PC-3 (cell line): ENCODE measurements around the gene PRKCE. TPM values are rescaled to one million over a fixed set of nuclear protein-coding genes. Genes with fewer than 3 reads are reported as not detected.

Source experiments
- ATAC-seq: fragments of 200-7000 bp; cut with Tn5 transposase; 2 replicates; pipeline ENCODE4 v1.9.1; 2020; ENCODE audit warnings: mild to moderate bottlenecking, moderate library complexity
- BruUV-seq: library from RNA; stranded (reverse); fragments of 400-500 nt; replicated peaks from 2 replicates; lab custom pipeline; 2021; lab: Mats Ljungman, UMichigan
- CTCF ChIA-PET: fragments of 300-600 bp; sonication (Branson Sonifier 250); formaldehyde crosslinking; loops from one replicate; lab custom pipeline; 2022; ENCODE audit warnings: antibody characterized with exemption; lab: Charles Lee
- POLR2A ChIA-PET: fragments of 300-600 bp; sonication (Branson Sonifier 250); formaldehyde crosslinking; loops from one replicate; lab custom pipeline; 2022; ENCODE audit warnings: antibody characterized with exemption; ENCODE audit not compliant: unreplicated experiment; lab: Charles Lee
- DNase-seq: peaks from one replicate; pipeline ENCODE4 v3.0.0-alpha.2; 2015
- H2AFZ ChIP-seq: fragments of 300-600 bp; sonication (generic); 2 replicates; pipeline ENCODE4 v1.6.0; 2016; ENCODE audit warnings: antibody characterized with exemption, low read length
- H3F3A ChIP-seq: fragments of 300-600 bp; sonication (generic); one replicate; pipeline ENCODE4 v1.6.0; 2017; ENCODE audit warnings: antibody characterized with exemption, low read length, control low read depth, mild to moderate bottlenecking; ENCODE audit not compliant: unreplicated experiment
- H3K27ac ChIP-seq: fragments of 300-600 bp; sonication (generic); 2 replicates; pipeline ENCODE4 v1.5.1; 2016; ENCODE audit warnings: mild to moderate bottlenecking, low read length
- H3K27me3 ChIP-seq: fragments of 300-600 bp; sonication (generic); 2 replicates; pipeline ENCODE4 v1.6.1; 2016; ENCODE audit warnings: low read length, mixed read lengths
- H3K36me3 ChIP-seq: fragments of 300-600 bp; sonication (generic); 2 replicates; pipeline ENCODE4 v1.6.1; 2016; ENCODE audit warnings: low read depth, mixed run types, low read length, mixed read lengths
- H3K4me1 ChIP-seq: fragments of 300-600 bp; sonication (generic); 2 replicates; pipeline ENCODE4 v1.5.1; 2016; ENCODE audit warnings: low read length; ENCODE audit not compliant: insufficient read depth
- H3K4me2 ChIP-seq: fragments of 300-600 bp; sonication (generic); 2 replicates; pipeline ENCODE4 v1.6.0; 2016; ENCODE audit warnings: low read length
- H3K4me3 ChIP-seq: fragments of 300-600 bp; sonication (generic); 2 replicates; pipeline ENCODE4 v1.5.1; 2016; ENCODE audit warnings: mild to moderate bottlenecking, low read length, mixed read lengths
- H3K79me2 ChIP-seq: fragments of 300-600 bp; sonication (generic); 2 replicates; pipeline ENCODE4 v1.6.1; 2017; ENCODE audit warnings: low read length, mixed read lengths
- H3K9ac ChIP-seq: fragments of 300-600 bp; sonication (generic); 2 replicates; pipeline ENCODE4 v1.6.0; 2016; ENCODE audit warnings: mild to moderate bottlenecking, low read length
- H3K9me2 ChIP-seq: fragments of 300-600 bp; sonication (generic); replicated peaks from 2 replicates; pipeline ENCODE4 v1.6.1; 2016; ENCODE audit warnings: mixed run types, low read length, mixed read lengths
- H3K9me3 ChIP-seq: fragments of 300-600 bp; sonication (generic); 2 replicates; pipeline ENCODE4 v1.6.1; 2016; ENCODE audit warnings: low read length, mixed read lengths
- H4K20me1 ChIP-seq: fragments of 300-600 bp; sonication (generic); 2 replicates; pipeline ENCODE4 v1.6.1; 2016; ENCODE audit warnings: low read length, mixed read lengths
- CTCF ChIP-seq: fragments of 300-600 bp; sonication (generic); conservative IDR thresholded peaks from 2 replicates; pipeline ENCODE4 v1.5.1; 2017; ENCODE audit warnings: antibody characterized with exemption, low read depth, mild to moderate bottlenecking, low read length
- EZH2 ChIP-seq: fragments of 300-600 bp; sonication (generic); IDR thresholded peaks from one replicate; pipeline ENCODE4 v1.6.1; 2017; ENCODE audit warnings: antibody characterized with exemption, mild to moderate bottlenecking, low read length; ENCODE audit not compliant: unreplicated experiment
- EZH2phosphoT487 ChIP-seq: fragments of 300-600 bp; sonication (generic); IDR thresholded peaks from 2 replicates; pipeline ENCODE4 v1.6.1; 2018; ENCODE audit warnings: mild to moderate bottlenecking, antibody characterized with exemption, low read length, borderline replicate concordance
- intact Hi-C: fragments of 100-400 bp; cut with micrococcal nuclease; formaldehyde crosslinking; loops from 2 replicates; pipeline ENCODE4 v1.9.0; 2023
- total RNA-seq: library from RNA; depleted of rRNA; stranded (reverse); fragments of >200 nt; gene quantifications from 2 replicates; pipeline ENCODE4 v1.2.3, GENCODE V29; 2014

PRKCE gene
- total RNA-seq, 1 experiment from 2014 or later: 7.0 TPM

GRCh38 chr2:45668509-45668908 is 17.0 kb downstream of the PRKCE start:
- Histone ChIP-seq H3K27me3 (no peaks in the 10 kb centered on the region), H3K27ac (no peak overlapping the region), H3K79me2 (0 out of 2 replicates have a peak, but pooled peaks cover 6% of the 10 kb centered on the region), H3K4me3 (no peak overlapping the region), H3K4me1 (peaks cover 12% of the 10 kb centered on the region), H3F3A (no peaks in the 10 kb centered on the region), H3K9me3 (no peaks in the 10 kb centered on the region), H3K9me2 (no peaks in the 10 kb centered on the region), H4K20me1 (no peaks in the 10 kb centered on the region), H3K4me2 (no peak overlapping the region), H3K9ac (no peak overlapping the region), H2AFZ (no peak overlapping the region), H3K36me3 (no peaks in the 10 kb centered on the region)
- ATAC-seq: no peak
- ChIA-PET CTCF (no interaction called here), POLR2A (no interaction called here)
- DNase-seq: no peak
- intact Hi-C loops: no loop called here
- no TSS peak for BruUV-seq
- TF ChIP-seq CTCF (no peak), EZH2 (no peak), EZH2phosphoT487 (no peak)

- TF ChIP-seq EZH2phosphoT487 (no peak), CTCF (no peak), EZH2 (no peak)
- Histone ChIP-seq H3K27me3 (no peaks in the 10 kb centered on the region), H3K27ac (no peak overlapping the region), H3K9me3 (no peaks in the 10 kb centered on the region), H3F3A (no peaks in the 10 kb centered on the region), H4K20me1 (no peaks in the 10 kb centered on the region), H3K9ac (no peak overlapping the region), H3K4me3 (no peak overlapping the region), H3K4me1 (peaks cover 15% of the 10 kb centered on the region), H3K79me2 (peaks cover 10% of the 10 kb centered on the region; the same call in 1 of the 2 replicates), H3K4me2 (no peak overlapping the region), H3K36me3 (no peaks in the 10 kb centered on the region), H3K9me2 (no peaks in the 10 kb centered on the region), H2AFZ (no peak overlapping the region)
- intact Hi-C loops: no loop called here
- ATAC-seq: no peak
- ChIA-PET POLR2A (no interaction called here), CTCF (no interaction called here)
- no peak for DNase-seq
- BruUV-seq: no TSS peak
Measured at GRCh38 chr2:45669032-45669486, 17.6 kb downstream of the PRKCE start.

- no TSS peak for BruUV-seq
- peak overlapping the region; percentile 29 for H3K4me2 ChIP-seq
- no peak overlapping the region for H3K27ac ChIP-seq
Measured at GRCh38 chr2:45670646-45671045, 19.2 kb downstream of the PRKCE start.

More at GRCh38 chr2:45670646-45671045, 19.2 kb downstream of the PRKCE start:
- Histone ChIP-seq H4K20me1 (no peaks in the 10 kb centered on the region), H3K9me2 (no peaks in the 10 kb centered on the region), H3F3A (no peaks in the 10 kb centered on the region), H3K9me3 (no peaks in the 10 kb centered on the region), H3K4me1 (peaks cover 30% of the 10 kb centered on the region), H3K36me3 (no peaks in the 10 kb centered on the region), H3K4me3 (no peak overlapping the region), H2AFZ (no peak overlapping the region), H3K79me2 (peaks cover 13% of the 10 kb centered on the region; the same call in 1 of the 2 replicates), H3K27me3 (no peaks in the 10 kb centered on the region), H3K9ac (no peak overlapping the region)
- ATAC-seq (no peak), DNase-seq (peak; percentile 49)
- CTCF ChIA-PET: no interaction called here
- intact Hi-C loops: no loop called here
- TF ChIP-seq CTCF (no peak), EZH2 (no peak)
- POLR2A ChIA-PET: no interaction called here
